IMR-90 (cell line): ENCODE measurements around the gene TNF.

ENCODE experiments used
- MAFK ChIP-seq: IDR thresholded peaks from 2 replicates; pipeline ENCODE4 v1.6.1; 2012; ENCODE audit warnings: low read depth, low read length, improper control_type of control experiment
- POLR2A ChIP-seq: IDR thresholded peaks from 2 replicates; pipeline ENCODE4 v1.6.1; 2012; ENCODE audit warnings: mild to moderate bottlenecking, low read depth, low read length
- TF ChIP-seq, protein P1 (sequence below): conservative IDR thresholded peaks from 2 replicates; pipeline ENCODE4 v1.5.1; 2012; ENCODE audit warnings: mild to moderate bottlenecking, low read depth, low read length, improper control_type of control experiment
- TF ChIP-seq, protein P2 (sequence below): fragments of 150-350 bp; IDR thresholded peaks from 2 replicates; pipeline ENCODE4 v1.6.1; 2016; ENCODE audit warnings: low read depth, mild to moderate bottlenecking, low read length, moderate library complexity, borderline replicate concordance

DNA sequence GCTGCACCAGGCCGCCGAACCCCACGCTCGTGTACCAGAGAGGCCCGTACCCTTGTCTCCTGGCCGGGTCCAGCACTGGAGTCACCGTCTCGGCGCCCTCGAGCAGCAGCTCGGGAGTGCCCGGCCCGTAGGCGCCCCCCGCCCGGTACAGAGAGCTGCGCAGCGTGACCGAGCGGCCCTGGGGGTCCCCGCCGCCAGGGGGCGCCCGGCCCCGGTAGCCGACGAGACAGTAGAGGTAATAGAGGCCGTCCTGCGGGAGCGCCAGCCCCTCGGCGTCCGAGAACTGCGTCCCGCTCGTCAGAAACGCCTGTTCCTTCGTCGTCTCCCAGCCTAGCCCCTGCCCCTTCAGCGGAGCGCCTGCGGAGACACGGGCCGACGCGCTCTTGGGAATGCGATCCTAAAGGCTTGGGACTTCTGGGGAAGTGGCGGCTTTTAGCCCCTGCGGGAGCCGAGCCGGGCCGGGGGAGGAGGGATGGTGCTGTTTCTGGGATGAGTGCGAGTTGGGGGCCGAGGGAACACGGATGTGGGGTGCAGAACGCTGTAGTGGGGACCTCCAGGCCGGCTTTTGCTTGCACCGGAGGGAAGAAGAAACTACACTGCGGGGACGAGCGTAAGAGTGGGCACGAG lies 5.6 kb downstream of the TNF start:
- TF ChIP-seq, protein P1, sequence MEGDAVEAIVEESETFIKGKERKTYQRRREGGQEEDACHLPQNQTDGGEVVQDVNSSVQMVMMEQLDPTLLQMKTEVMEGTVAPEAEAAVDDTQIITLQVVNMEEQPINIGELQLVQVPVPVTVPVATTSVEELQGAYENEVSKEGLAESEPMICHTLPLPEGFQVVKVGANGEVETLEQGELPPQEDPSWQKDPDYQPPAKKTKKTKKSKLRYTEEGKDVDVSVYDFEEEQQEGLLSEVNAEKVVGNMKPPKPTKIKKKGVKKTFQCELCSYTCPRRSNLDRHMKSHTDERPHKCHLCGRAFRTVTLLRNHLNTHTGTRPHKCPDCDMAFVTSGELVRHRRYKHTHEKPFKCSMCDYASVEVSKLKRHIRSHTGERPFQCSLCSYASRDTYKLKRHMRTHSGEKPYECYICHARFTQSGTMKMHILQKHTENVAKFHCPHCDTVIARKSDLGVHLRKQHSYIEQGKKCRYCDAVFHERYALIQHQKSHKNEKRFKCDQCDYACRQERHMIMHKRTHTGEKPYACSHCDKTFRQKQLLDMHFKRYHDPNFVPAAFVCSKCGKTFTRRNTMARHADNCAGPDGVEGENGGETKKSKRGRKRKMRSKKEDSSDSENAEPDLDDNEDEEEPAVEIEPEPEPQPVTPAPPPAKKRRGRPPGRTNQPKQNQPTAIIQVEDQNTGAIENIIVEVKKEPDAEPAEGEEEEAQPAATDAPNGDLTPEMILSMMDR = peak; percentile 93
- TF ChIP-seq POLR2A = no peak
- no peak for TF ChIP-seq MAFK
- TF ChIP-seq, protein P2, sequence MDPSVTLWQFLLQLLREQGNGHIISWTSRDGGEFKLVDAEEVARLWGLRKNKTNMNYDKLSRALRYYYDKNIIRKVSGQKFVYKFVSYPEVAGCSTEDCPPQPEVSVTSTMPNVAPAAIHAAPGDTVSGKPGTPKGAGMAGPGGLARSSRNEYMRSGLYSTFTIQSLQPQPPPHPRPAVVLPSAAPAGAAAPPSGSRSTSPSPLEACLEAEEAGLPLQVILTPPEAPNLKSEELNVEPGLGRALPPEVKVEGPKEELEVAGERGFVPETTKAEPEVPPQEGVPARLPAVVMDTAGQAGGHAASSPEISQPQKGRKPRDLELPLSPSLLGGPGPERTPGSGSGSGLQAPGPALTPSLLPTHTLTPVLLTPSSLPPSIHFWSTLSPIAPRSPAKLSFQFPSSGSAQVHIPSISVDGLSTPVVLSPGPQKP = no peak
